Mucosa of descending colon (tissue), 3 donors: ENCODE results near the gene PTPMT1. TPM values are rescaled to one million over a fixed set of nuclear protein-coding genes. Genes with fewer than 3 reads are reported as not detected.
"Not testable (repeated sequence)": the region's sequence is repeated elsewhere in the genome, so short reads cannot be mapped to it uniquely, and the experiment has no call there.

Source experiments
- ATAC-seq: fragments of 200-7000 bp; cut with Tn5 transposase; one replicate; pipeline ENCODE4 v1.9.1; 2020; ENCODE audit warnings: mild to moderate bottlenecking, moderate library complexity
- DNase-seq, 3 donors: peaks; one replicate each; pipeline ENCODE4 v3.0.0-alpha.2; 2020
- H3K36me3 ChIP-seq: fragments of 200-600 bp; one replicate; pipeline ENCODE4 v1.8.0; 2021; ENCODE audit warnings: low read depth, mild to moderate bottlenecking
- H3K4me1 ChIP-seq: fragments of 200-600 bp; one replicate; pipeline ENCODE4 v1.8.0; 2021; ENCODE audit warnings: low read depth, mild to moderate bottlenecking
- H3K4me3 ChIP-seq: fragments of 200-600 bp; one replicate; pipeline ENCODE4 v1.8.0; 2021; ENCODE audit warnings: mild to moderate bottlenecking
- H3K9me3 ChIP-seq: fragments of 200-600 bp; one replicate; pipeline ENCODE4 v1.8.0; 2021; ENCODE audit warnings: mild to moderate bottlenecking
- intact Hi-C, 2 donors: fragments of 100-400 bp; cut with DNase I in 1 of 2; cut with micrococcal nuclease in 1 of 2; formaldehyde crosslinking; loops; one replicate each; pipeline versions ENCODE4 v1.11.0 to v1.11.1; 2022; cut with DNase I, micrococcal nuclease
- total RNA-seq, 3 donors: library from RNA; stranded (reverse); fragmentation: NEBNext Ultra II Directional in 2 of 3; extraction: Animal tissue kit (Norgen Biotek cat#: 25700) in 2 of 3; gene quantifications; one replicate each; pipeline versions ENCODE4 v1.2.1 to v1.2.4, GENCODE V29; 2021 to 2023
- TF ChIP-seq, protein P1 (sequence below): fragments of 200-600 bp; IDR thresholded peaks from one replicate; pipeline ENCODE4 v1.8.0; 2022; ENCODE audit warnings: antibody characterized with exemption, mild to moderate bottlenecking
- donor health status: DM: no; HTN: no; CAD: no; lungs with moderate emphysema.
- donor health status: DM: no; HTN: no; CAD: no.
- donor health status: DM: no; HTN: yes; CAD: no.

Gene PTPMT1
- total RNA-seq, 3 donors from 2014 or later, result 20.8 to 36.1 (median 27.1) TPM

DNA sequence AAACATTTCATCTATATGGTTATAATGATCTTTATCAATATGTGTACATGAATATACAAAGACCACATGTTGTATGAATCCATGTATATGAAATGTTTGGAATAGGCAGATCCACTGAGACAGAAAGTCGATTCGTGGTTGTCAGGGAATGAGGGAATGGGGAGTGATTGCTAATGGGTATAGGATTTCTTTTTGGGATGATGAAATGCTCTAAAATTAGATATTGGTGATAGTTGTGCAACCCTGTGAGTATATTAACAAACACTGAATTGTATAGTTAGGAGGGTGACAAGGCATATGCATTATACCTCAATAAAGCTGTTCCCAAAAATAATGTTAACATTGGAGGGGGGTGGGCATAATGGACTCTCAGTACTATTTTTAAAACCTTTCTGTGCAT, 5.0 kb upstream of the PTPMT1 start:
- TF ChIP-seq, protein P1, sequence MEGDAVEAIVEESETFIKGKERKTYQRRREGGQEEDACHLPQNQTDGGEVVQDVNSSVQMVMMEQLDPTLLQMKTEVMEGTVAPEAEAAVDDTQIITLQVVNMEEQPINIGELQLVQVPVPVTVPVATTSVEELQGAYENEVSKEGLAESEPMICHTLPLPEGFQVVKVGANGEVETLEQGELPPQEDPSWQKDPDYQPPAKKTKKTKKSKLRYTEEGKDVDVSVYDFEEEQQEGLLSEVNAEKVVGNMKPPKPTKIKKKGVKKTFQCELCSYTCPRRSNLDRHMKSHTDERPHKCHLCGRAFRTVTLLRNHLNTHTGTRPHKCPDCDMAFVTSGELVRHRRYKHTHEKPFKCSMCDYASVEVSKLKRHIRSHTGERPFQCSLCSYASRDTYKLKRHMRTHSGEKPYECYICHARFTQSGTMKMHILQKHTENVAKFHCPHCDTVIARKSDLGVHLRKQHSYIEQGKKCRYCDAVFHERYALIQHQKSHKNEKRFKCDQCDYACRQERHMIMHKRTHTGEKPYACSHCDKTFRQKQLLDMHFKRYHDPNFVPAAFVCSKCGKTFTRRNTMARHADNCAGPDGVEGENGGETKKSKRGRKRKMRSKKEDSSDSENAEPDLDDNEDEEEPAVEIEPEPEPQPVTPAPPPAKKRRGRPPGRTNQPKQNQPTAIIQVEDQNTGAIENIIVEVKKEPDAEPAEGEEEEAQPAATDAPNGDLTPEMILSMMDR, result no peak
- DNase-seq (no peak), ATAC-seq (no peak)
- no peaks in the 10 kb centered on the region for H3K36me3 ChIP-seq
- H3K9me3 ChIP-seq, result no peaks in the 10 kb centered on the region
- no peaks in the 10 kb centered on the region for H3K4me1 ChIP-seq
- intact Hi-C loops, result no loop called here
- H3K4me3 ChIP-seq, result no peak overlapping the region

DNA sequence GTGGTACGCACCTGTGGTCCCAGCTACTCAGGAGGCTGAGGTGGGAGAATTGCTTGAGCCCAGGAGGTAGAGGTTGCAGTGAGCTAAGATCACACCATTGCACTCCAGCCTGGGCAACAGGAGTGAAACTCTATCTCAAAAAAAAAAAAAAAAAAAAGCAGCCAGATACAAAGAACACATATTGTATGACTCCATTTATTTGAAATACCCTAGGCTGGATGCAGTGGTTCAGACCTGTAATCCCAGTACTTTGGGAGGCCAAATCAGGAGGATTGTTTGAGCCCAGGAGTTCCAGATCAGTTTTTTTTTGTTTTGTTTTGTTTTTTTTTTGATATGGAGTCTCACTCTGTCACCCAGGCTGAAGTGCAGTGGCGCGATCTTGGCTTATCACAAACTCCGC, 3.0 kb upstream of the PTPMT1 start:
- intact Hi-C loops, H3K4me1 ChIP-seq, ATAC-seq, H3K4me3 ChIP-seq, H3K36me3 ChIP-seq, DNase-seq, H3K9me3 ChIP-seq: not testable (repeated sequence)

DNA sequence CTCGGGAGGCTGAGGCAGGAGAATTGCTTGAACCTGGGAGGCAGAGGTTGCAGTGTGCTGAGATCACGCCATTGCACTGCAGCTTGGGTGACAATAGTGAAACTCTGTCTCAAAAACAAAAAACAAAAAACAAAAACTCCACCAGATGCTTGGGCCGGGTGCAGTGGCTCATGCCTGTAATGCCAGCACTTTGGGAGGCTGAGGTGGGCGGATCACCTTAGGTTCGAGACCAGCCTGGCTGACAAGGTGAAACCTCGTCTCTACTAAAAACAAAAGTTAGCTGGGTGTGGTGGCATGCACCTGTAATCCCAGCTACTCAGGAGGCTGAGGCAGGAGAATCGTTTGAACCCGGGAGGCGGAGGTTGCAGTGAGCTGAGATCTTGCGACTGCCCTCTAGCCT, 1.0 kb upstream of the PTPMT1 start:
- intact Hi-C loops, DNase-seq, H3K36me3 ChIP-seq, ATAC-seq, H3K9me3 ChIP-seq, H3K4me3 ChIP-seq, H3K4me1 ChIP-seq: not testable (repeated sequence)

DNA sequence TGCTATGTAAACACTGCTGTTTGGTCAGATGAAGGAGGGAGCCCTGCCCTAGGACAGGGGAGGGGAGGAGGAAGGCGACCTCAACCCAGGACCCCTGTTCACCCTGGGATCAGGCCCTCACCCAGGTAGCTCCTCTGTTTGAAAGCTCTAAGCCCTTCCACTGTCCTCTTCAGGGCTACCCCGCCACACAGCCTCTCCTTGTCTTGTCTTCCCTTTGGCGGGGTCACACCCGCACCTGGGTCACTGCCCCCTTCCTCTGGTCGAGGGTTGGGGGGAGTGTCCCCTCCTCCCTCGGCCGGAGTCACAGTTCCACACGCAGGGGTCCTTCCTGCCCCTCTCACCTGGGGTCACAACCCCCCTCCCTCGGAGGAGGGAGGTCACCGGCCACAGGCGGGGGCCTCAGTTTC, 463 bp upstream of the PTPMT1 start:
- DNase-seq (no peak), ATAC-seq (peak; percentile 5)
- H3K9me3 ChIP-seq, result no peaks in the 10 kb centered on the region
- TF ChIP-seq, protein P1, result no peak
- peak overlapping the region; percentile 72 for H3K4me3 ChIP-seq
- H3K4me1 ChIP-seq, result peaks cover 3% of the 10 kb centered on the region
- intact Hi-C loops, result no loop called here
- H3K36me3 ChIP-seq, result no peaks in the 10 kb centered on the region

DNA sequence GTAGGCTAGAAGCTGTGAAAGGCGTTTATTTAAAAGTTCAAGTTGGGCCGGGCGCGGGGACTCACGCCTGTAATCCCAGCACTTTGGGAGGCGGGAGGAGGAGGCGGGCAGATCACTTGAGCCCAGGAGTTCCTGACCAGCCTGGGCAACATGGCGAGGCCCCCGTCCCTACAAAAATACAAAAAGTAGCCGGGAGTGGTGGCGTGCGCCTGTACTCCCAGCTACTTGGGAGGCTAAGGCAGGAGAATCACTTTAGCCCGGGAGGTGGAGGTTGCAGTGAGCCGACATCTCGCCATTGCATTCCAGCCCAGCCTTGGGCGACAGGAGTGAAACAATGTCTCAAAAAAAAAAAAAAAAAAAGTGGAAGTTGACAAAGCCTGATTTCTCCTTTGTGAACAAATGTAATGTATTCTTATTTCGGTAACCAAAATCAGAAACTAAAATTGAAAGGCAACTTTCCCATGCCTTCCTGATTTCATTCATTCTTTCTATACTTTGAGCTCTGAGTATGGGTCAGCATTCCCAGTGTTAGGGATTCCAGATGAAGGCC, 825 bp downstream of the PTPMT1 start:
- peaks cover 3% of the 10 kb centered on the region for H3K4me1 ChIP-seq
- intact Hi-C loops, result no loop called here
- H3K9me3 ChIP-seq, result no peaks in the 10 kb centered on the region
- H3K4me3 ChIP-seq, result peak overlapping the region; percentile 72
- TF ChIP-seq, protein P1, result no peak
- ATAC-seq (peak; percentile 50), DNase-seq (peak in 2 of 3 donors; percentile 31 to 46)
- no peaks in the 10 kb centered on the region for H3K36me3 ChIP-seq

DNA sequence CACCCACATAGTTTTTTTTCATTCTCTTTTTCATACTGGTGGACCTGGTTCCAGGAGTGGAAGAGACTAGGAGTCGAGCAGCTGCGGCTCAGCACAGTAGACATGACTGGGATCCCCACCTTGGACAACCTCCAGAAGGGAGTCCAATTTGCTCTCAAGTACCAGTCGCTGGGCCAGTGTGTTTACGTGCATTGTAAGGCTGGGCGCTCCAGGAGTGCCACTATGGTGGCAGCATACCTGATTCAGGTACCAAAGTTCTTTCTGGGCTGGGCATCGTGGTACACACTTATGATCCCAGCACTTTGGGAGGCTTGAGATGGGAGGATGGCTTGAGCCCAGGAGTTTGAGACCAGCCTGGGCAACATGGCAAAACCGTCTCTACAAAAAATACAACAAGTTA, 4.2 kb downstream of the PTPMT1 start:
- no peak for ATAC-seq
- peaks cover 3% of the 10 kb centered on the region for H3K36me3 ChIP-seq
- H3K9me3 ChIP-seq, result no peaks in the 10 kb centered on the region
- TF ChIP-seq, protein P1, result no peak
- intact Hi-C loops, result no loop called here
- H3K4me3 ChIP-seq, result no peak overlapping the region
- peaks cover 3% of the 10 kb centered on the region for H3K4me1 ChIP-seq
- DNase-seq, result no peak
